ENCODE data around the gene SLC47A2. TPM values are rescaled to one million over a fixed set of nuclear protein-coding genes. Genes with fewer than 3 reads are reported as not detected.

Gene SLC47A2
- total RNA-seq, 4 donors from 2014 or later: 0.27 to 1.1 (median 0.32) TPM; not detected in 1

GRCh38 chr17:19753661-19754463 is 37.5 kb upstream of the SLC47A2 start:
- TF ChIP-seq CTCF (IDR thresholded peaks at IDR 0.05) (peak; percentile 36 to 69 (median 61)), POLR2AphosphoS5 (IDR thresholded peaks at IDR 0.05) (no peak)
- Histone ChIP-seq H3K27me3 (no peaks in the 10 kb centered on the region), H3K4me1 (peaks cover 7 to 17% (median 15%) of the 10 kb centered on the region in 4 donors), H3K36me3 (no peaks in the 10 kb centered on the region), H3K27ac (peak overlapping the region in 2 of 4 donors; percentile 72 to 76), H3K9me3 (no peaks in the 10 kb centered on the region), H3K4me3 (no peak overlapping the region)
- intact Hi-C loops (cut with DNase I; ENCODE audit: low total_unique reads): no loop called here
- DNase-seq: peak; percentile 64
- in situ Hi-C loops (cut with MboI; ENCODE audit: low pct_ligation_motif_present in 1 of 4, low pct_unique_long_range_greater_than_20kb in 1 of 4, low sequenced_read_pairs in 3 of 4): loop anchor here (25.0 kb wide), 2 partner anchors 92 to 392 kb away; partner anchors contain the start of gene B9D1 (in 3 of the 4)
- 68 to 82% methylated on average over 4 to 12 of the region's 12 CpGs for WGBS, 2 donors (ENCODE audit: low coverage in 1 of 2)

- TF ChIP-seq POLR2AphosphoS5 (IDR thresholded peaks at IDR 0.05) (peak in 2 of 3 donors; percentile 37 to 67), EP300 (IDR thresholded peaks at IDR 0.05; ENCODE audit: low read depth) (no peak)
- Histone ChIP-seq H3K9me3 (no peaks in the 10 kb centered on the region), H3K27me3 (no peaks in the 10 kb centered on the region), H3K27ac (peak overlapping the region; percentile 38 to 76 (median 64)), H3K4me3 (no peak overlapping the region), H3K36me3 (no peaks in the 10 kb centered on the region), H3K4me1 (peaks cover 7 to 25% (median 21%) of the 10 kb centered on the region in 4 donors)
- in situ Hi-C loops (cut with MboI; ENCODE audit: low pct_ligation_motif_present in 1 of 4, low pct_unique_long_range_greater_than_20kb in 1 of 4, low sequenced_read_pairs in 3 of 4): loop anchor here (25.0 kb wide), 2 partner anchors 91 to 391 kb away; partner anchors contain the start of gene B9D1 (in 3 of the 4)
- peak; percentile 80 for DNase-seq
- intact Hi-C loops (cut with DNase I; ENCODE audit: low total_unique reads): no loop called here
- 56 to 59% methylated on average over 6 to 10 of the region's 12 CpGs for WGBS, 2 donors (ENCODE audit: low coverage in 1 of 2)
These were observed 36.7 kb upstream of the SLC47A2 start for GRCh38 chr17:19753051-19753509.

GRCh38 chr17:19752216-19753050 is 36.0 kb upstream of the SLC47A2 start:
- Histone ChIP-seq H3K27me3 (no peaks in the 10 kb centered on the region), H3K4me3 (no peak overlapping the region), H3K36me3 (no peaks in the 10 kb centered on the region), H3K27ac (peak overlapping the region; percentile 38 to 76 (median 64)), H3K9me3 (no peaks in the 10 kb centered on the region), H3K4me1 (peaks cover 7 to 30% (median 23%) of the 10 kb centered on the region in 4 donors)
- intact Hi-C loops (cut with DNase I; ENCODE audit: low total_unique reads): no loop called here
- in situ Hi-C loops (cut with MboI; ENCODE audit: low pct_ligation_motif_present in 1 of 4, low pct_unique_long_range_greater_than_20kb in 1 of 4, low sequenced_read_pairs in 3 of 4): loop anchor here (25.0 kb wide), 2 partner anchors 90 to 390 kb away; partner anchors contain the start of gene B9D1 (in 3 of the 4)
- 78 to 82% methylated on average over 5 to 15 of the region's 15 CpGs for WGBS, 2 donors (ENCODE audit: low coverage in 1 of 2)
- TF ChIP-seq EP300 (IDR thresholded peaks at IDR 0.05; ENCODE audit: low read depth) (no peak), CTCF (IDR thresholded peaks at IDR 0.05) (no peak), POLR2AphosphoS5 (IDR thresholded peaks at IDR 0.05) (no peak), POLR2A (IDR thresholded peaks at IDR 0.05) (no peak)
- no peak for DNase-seq

GRCh38 chr17:19750835-19751234 is 34.5 kb upstream of the SLC47A2 start:
- Histone ChIP-seq H3K4me3 (no peak overlapping the region), H3K9me3 (no peaks in the 10 kb centered on the region), H3K4me1 (peaks cover 7 to 35% (median 27%) of the 10 kb centered on the region in 4 donors), H3K27ac (no peak overlapping the region), H3K36me3 (no peaks in the 10 kb centered on the region), H3K27me3 (no peaks in the 10 kb centered on the region)
- TF ChIP-seq POLR2AphosphoS5 (IDR thresholded peaks at IDR 0.05) (no peak), POLR2A (IDR thresholded peaks at IDR 0.05) (no peak), EP300 (IDR thresholded peaks at IDR 0.05; ENCODE audit: low read depth) (no peak), CTCF (IDR thresholded peaks at IDR 0.05) (no peak)
- 91 to 95% methylated on average over 1 to 3 of the region's 3 CpGs for WGBS, 2 donors (ENCODE audit: low coverage in 1 of 2)
- in situ Hi-C loops (cut with MboI; ENCODE audit: low pct_ligation_motif_present in 1 of 4, low pct_unique_long_range_greater_than_20kb in 1 of 4, low sequenced_read_pairs in 3 of 4) (loop anchor here (25.0 kb wide), 2 partner anchors 89 to 389 kb away; partner anchors contain the start of gene B9D1 (in 3 of the 4)), intact Hi-C loops (cut with DNase I; ENCODE audit: low total_unique reads) (no loop called here)
- DNase-seq: no peak

Measured in transverse colon (tissue), 4 donors.